Stimulated activated CD8-positive, alpha-beta memory T cell treated with anti-CD3 and anti-CD28 coated beads, Interleukin-7, amount 100 ng/mL, for 4 hours (primary cell): ENCODE measurements around the gene FOXJ2.
"Not testable (repeated sequence)": the region's sequence is repeated elsewhere in the genome, so short reads cannot be mapped to it uniquely, and the experiment has no call there.

ENCODE experiments used
- DNase-seq, 2 donors: peaks; one replicate each; pipeline ENCODE4 v3.0.0-alpha.2; 2020; ENCODE audit warnings: low read depth in 2 of 2

Gene FOXJ2

DNA sequence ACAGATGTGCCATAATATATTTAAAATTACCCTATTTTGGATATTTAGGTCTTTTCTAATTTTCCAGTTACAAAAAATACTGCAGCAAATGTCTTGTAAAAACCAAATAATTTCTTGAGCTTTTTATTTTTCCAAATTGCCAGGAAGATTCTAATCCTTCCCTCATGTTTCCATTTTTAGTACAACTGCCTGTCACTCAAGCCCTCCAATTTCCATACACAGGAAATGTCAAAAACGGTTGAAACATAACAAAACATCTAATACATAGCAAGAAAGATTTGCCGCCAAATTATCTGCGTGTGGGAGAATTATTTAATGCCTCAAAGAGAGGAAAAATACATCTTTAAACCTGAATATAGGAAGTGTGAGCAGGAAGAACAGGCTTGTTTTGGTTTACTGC is 2.3 kb upstream of the FOXJ2 start:
- no peak for DNase-seq

DNA sequence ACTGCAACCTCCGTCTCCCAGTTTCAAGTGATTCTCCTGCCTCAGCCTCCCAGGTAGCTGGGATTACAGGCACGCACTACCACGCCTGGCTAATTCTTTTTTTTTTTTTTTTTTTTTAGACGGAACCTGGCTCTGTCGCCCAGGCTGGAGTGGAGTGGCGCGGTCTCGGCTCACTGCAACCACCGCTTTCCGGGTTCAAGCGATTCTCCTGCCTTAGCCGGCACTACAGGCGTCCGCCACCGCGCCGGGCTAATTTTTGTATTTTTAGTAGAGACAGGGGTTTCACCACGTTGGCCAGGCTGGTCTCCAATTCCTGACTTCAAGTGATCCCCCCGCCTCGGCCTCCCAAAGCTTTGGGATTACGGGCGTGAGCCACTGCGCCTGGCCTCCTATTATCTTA is 1.5 kb upstream of the FOXJ2 start:
- DNase-seq, result not testable (repeated sequence)

DNA sequence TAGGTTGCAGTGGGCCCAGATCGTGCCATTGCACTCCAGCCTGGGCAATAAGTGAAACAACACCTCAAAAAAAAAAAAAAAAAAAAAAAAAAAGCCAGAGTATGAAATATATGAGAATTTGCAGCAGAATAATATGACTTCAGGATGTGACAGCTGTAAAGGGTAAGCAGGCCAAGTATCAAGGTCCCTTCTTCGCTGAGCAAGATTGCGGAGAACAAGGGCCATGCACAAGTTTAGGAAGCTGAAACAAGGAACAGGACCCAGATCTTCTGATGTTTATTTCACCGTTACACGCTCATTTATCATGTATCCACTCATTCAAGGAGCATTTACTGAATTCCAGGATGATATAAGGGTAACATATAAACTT is 659 bp upstream of the FOXJ2 start:
- no peak for DNase-seq

DNA sequence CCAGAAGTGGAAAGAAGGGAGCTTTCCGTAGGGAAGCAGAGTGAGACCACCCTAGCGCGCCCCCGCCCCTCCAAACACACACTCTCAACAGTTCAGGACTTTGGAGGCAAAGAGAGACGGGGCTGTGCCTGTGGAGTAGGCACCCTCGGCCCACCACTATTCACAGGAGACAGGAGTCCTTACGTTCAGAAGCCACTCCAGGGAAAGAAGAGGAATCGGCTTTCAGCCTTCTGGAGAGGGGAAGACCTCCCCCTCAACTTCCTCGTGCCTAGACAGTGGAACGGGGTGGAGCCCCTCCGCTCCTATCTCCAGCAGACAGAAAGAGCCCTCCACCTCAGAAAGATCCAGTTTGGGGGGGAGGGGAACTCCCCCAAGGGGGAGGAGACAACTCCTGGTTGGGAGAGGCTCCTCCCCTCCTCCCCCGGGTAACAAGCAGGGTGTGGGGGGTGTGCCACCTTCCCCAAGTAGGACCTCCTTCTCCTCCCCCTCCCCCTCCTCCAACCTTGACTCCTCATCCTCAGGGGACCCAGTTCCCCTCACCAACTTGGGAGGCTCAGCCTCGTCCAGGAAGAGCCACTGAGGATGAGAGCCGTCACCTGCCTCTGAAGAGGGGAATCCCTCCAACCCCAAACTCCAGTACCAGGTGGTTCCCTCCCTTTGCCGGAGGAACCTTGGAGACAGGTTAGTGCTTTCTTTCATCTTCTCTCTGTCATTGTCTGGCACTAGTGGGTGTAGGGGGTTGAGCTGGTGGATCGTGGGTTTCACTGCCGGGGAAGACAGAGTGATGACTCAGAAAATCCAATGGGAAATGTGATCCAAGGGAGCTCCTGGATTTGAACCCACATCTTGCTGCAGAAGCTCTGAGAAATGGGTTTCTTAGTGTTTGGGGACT is 883 bp downstream of the FOXJ2 start:
- no peak for DNase-seq

DNA sequence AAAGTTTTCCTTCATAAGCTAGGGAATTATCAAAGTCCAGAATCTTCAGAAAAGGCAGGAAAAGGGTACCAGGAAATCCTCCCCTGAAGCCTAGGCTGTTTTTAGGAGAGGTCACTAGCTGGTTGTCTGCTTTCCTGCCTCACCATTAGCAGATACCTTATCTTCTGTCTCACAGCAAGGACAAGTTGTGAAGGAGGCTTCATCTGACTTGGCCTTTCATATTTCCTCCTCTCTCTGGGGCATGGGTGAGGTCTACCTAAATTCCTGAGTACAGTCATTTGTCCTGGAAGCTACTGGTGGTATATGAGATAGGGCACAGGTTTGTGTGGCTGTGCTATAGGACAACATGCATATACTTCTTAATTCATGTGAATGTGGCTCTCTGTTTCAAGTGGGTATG is 2.3 kb downstream of the FOXJ2 start:
- no peak for DNase-seq

DNA sequence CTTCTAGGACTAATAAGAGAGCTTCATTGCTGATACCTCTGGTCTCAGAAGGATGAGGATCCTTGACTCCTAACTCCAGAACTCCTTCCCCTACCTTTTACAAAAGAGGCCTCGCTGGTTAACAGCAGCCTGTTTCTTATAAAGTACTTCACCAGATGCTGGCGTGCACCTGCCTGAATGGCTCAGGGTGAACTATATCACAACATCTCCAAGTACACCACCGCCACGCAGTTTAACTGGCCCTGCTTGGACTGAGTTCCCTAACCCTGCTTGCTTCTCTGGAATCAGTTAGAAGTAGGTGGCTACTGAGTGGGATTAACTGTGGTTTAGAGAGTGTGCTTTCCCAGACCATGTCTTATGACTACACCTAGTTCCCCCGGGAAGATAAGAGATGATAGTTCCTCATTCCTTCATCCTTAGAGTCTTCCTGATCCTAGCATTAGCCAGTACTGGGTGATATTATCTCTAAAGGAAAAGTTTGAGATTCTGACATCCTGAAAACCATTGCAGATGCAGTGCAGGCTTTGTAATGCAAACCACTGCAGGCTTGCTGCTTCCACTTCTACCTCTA is 3.0 kb downstream of the FOXJ2 start:
- DNase-seq, result no peak

DNA sequence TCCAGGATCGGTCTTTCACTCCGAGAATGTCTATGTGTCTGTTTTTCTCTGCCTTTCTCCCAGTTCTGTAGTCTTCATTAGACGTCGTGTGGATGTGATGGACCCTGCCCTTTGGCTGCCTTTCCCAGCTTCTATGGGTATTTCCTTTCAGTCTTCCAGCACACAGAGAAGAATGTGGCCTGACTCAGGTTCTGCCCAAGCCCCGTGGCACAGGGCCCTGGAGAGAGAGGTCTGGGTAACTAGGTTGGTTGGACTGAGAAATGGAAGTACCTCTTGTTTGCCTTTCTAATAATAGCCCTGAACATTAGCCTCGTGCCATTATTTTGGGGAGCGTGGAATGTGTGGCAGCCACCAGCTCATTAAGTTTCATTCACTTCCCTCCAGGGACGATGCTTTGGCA is 3.8 kb downstream of the FOXJ2 start:
- DNase-seq, result no peak

DNA sequence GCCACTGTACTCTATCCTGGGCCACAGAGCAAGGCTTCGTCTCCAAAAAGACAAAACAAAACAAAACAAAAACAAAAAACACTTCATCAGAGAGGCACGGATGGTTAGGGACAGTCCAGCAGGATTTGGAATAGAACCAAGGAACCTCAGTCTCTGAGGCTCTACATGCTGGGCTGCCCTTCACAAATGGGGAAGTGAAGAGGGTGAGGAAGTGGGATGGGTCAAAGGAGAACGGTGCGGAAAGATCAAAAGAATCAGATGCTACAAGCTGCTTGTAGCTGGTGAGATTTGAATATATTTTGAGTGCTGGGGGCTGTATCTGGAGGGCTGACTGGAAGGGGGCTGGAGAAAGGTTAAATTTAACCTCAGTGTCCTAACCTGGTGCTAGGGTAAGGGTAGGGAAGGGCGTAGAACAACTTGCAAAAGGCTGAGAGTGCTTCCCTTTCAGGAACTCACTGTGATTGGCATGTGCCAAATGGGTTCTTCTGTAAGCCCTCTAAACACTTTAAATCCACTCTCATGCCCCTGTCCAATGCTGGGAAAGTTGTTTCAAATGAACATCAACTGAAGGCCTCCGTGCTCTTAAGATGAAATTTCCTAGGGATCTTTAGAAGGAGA is 4.6 kb downstream of the FOXJ2 start:
- no peak for DNase-seq

DNA sequence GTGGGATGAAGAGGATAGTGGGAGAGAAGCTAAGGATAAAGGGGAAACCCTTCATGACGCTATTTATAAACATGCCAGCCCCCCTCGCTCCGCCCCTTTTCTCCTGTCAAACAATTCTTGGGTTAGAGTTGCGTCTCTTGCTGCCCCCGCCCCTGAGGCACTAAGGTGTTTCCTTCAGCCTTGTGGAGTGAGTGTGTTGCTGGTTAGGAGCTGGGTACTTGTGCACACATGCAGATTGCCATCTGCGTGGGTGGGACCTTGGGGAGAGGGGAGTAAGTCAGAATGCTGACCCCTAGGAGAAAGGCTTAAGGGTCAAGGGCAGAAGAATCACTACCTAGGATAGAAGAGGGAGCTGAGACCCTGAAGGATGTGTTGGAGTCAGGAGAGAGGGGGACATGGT is 5.4 kb downstream of the FOXJ2 start:
- no peak for DNase-seq

DNA sequence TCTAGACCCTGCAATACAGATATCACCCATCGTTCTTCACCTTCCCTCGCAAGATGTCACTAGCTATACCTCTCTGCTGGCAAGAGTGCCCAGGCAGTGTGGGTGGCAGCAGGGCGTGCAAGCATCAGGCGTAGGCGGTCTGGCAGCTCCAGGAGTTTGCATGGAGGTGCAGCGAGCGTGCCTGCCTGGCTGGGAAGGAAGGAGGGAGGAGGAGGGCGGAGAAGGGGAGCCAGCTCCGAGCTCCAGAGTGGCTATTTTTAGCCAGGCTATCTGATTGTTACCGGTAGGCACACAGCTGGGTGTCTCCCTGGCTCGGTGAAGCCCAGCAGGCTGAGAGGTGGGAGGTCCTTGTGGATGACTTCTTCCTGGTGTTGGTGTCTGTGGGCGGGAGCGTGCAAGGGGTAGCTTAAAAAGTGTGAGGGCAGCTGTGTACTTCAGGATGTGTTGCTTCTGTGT is 6.2 kb downstream of the FOXJ2 start:
- DNase-seq, result no peak

DNA sequence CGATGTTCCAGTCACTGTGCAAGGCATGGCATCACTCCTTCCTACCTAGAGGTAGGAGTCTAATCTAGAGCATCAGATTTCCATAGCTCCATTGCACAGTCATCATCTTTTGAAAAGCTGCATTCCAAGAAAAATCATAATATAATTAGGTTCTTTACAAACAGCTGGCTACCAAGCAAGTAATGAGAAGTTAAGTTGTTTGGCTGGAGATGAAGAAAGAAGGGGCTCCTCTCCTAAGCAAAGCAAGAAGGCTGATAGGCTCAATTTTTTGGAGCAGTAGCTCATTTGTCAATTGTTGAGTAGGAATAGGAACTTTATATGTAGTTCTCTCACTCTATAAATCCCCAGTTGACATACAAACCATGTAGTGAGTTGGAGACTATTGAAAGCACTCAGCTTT is 8.3 kb downstream of the FOXJ2 start:
- DNase-seq, result no peak

DNA sequence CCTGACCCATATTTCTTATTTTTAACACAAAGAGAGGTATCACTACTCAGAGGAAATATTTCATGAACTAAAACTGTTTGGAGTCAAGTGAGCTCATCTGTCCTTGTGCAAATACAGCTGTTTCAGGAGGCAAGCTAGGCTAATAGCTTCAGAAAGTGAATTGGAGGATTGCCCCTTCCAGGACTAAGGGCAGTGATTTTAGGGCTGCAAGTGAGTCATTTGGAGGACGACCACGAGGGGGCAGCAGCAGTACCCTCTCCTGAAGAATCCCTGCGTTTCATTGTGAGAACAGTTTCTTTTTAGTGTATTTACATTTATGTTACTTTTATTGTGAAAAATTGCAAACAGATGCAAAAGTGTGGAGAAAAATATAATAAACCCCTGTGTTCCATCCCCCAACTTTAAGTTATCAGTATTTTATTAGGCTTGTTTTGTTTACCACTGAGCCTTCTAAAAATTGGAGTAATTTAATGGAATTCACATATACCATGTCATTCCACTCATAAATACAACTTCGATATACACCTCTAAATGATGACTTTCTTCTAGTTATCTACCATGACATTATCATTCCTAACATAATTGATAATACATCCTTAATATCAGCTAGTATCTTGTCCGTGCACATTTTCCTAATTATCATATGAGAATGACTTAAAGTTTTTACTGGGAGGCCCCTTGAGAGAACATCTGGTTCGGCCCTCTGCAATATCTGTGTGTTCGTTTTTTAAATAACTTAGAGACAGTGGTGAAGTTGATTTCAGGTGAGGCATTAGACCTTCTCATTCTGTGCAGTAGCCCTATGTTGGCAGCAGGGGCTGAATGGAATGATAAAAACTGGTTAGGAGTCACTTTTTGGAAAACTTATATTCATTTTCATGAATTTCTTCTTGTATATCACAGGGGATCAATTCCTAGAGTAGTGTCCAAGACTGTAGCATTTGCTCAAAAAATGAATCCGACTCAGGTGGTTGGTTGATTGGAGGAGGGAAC is 13.7 kb downstream of the FOXJ2 start:
- peak; percentile 64 to 72 for DNase-seq

DNA sequence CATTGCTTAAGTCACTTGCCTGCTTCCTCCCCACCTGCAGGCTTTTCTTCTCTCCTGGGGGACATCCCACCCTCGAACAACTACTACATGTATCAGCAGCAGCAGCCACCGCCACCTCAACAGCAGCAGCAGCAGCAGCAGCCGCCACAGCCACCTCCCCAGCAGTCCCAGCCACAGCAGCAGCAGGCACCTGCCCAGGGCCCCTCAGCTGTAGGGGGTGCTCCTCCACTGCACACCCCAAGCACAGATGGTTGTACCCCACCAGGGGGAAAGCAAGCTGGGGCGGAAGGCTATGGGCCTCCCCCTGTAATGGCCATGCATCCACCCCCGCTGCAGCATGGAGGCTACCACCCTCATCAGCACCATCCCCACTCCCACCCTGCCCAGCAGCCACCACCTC is 15.3 kb downstream of the FOXJ2 start:
- no peak for DNase-seq

DNA sequence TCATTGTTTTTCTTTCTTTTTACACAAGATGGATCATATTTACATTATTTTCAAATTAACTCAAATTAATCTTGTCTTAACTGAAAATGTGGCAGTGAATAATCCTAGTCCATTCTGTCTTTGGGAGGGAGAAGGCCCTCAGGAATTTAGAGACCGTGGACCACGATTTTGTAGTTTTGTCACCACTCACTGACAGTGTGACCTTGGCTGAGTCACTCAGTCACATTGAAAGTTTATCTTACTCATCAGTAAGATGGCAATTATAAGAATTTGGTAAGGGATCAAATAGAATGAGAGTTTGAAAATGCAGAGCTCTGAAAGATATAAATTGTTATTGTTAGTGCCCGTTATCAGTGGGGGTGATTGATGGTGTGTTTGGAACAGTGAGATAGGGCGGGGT is 16.4 kb downstream of the FOXJ2 start:
- DNase-seq, result no peak

DNA sequence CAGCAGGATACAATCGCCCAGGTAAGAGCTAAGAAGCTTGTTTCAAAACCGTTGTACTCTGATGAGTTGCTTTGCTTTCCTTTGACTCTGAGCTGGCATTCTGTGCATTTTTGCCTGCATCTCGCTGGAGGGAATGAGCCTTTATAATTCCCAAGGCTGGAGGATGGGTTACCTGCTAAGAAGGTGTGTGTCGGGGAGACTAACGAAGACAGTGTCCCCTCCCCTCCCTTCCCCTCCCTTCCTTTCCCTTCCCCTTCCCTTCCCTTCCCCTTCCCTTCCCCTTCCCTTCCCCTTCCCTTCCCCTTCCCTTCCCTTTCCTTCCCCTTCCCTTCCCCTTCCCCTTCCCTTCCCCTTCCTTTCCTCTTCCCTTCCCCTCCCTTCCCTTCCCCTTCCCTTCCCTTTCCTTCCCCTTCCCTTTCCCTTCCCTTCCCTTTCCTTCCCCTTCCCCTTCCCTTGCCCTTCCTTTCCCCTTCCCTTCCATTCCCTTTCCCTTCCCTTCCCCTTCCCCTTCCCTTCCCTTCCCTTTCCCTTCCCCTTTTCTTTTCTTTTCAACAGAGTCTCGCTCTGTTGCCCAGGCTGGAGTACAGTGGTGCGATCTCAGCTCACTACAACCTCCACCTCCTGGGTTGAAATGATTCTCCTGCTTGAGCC is 18.2 kb downstream of the FOXJ2 start:
- DNase-seq, result no peak

DNA sequence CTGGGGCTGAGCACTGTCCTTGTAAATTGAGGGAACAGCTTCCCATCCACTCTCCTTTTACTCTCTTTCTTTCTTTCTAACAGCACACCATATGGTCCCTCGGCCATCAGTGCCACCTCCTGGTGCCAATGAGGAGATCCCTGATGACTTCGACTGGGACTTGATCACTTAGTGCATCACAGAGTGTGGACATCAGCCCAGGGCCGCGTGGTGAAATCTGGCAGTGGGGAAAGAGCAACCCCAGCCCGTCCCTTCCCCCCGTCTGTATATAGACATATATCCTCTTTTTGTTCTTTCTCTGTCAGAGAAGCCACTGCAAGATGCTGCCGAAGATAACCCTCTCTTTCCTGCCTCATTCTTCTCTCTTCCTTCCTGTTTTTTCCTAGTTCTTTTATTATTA is 20.2 kb downstream of the FOXJ2 start:
- DNase-seq, result no peak

DNA sequence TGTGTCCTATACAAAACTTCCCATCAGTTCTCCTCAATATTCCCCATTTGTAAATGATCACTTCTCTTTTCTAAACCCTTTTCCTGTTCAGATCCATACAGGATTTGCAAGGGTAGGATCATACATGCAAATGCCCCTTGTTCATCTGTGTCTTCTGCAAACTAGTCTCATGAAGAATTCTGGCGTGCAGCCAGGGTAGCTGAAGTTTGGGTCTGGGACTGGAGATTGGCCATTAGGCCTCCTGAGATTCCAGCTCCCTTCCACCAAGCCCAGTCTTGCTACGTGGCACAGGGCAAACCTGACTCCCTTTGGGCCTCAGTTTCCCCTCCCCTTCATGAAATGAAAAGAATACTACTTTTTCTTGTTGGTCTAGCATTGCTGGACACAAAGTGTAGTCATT is 22.3 kb downstream of the FOXJ2 start:
- no peak for DNase-seq

DNA sequence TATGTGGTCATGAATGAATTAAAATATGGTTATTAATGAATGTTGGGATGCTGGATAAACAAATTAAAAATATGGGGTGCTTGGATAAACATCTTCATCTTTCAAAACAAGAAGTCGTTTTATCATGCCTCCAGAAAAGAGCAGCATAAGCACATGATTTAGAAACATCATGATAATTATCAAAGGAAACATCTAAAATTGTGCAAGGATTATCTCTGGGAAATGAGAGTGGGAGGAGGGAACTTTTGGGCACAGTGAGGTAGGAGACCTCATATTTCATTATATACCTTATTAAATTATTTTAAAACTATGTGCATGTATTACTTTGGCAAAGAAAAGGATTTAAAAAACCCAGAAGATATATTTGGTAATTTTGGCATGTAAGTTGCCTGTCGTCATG is 24.8 kb downstream of the FOXJ2 start:
- DNase-seq, result no peak

DNA sequence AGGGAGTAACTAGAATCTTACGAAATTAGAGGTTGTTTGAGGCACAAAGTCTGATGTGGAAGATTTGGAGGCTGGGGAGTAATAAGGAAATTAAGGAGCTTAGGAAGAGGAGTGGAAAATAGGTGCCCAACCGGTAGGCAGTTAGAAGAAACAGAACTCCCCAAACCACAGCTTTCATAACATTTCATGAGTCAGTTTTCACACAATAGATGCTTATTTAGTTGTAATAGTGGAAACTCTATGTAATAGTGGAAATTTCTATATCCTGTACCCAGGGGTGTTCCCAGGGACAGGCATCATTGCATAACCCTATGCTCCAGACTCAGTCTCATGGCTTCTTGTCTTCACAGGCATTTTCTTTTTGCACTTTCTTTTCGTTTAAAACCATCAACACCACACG is 25.3 kb downstream of the FOXJ2 start:
- no peak for DNase-seq

DNA sequence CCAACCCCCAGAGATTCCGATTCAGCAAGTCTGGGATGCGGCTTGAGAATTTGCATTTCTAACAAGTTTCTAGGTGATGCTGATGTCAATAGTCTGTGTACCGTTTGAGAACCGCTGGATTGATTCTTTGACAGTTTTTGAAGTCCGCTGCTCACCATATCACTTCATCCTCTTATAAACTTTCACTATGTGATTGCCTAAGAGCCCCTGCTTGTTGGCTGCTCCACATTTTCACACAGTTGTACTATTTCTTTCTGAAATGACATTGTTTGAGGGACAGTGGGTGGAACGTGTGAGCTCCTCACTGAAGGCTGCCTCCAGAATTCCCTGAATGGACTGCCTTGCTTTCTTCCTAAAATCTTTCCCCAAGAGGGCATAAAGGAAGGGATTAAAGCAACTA is 26.0 kb downstream of the FOXJ2 start:
- no peak for DNase-seq

DNA sequence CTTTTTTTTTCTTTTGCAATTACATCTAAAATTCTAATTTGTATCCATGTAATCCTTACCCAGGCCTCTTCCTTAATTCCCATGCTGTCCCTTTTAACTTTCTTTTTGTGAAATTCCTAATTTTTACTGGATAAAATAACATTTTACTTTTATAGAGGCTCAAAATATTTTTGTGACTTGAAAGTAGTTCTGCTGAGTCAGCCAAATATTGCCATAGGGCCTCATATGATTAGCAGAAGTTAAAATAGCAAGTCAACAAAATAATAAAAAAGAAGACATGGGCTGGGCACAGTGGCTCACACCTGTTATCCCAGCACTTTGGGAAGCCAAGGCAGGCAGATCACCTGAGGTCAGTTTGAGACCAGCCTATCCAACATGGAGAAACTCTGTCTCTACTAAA is 31.6 kb downstream of the FOXJ2 start:
- no peak for DNase-seq
